PC-3 (cell line): ENCODE measurements around the gene CD200R1L. TPM values are rescaled to one million over a fixed set of nuclear protein-coding genes. Genes with fewer than 3 reads are reported as not detected.

ENCODE experiments used
- ATAC-seq: fragments of 200-7000 bp; cut with Tn5 transposase; 2 replicates; pipeline ENCODE4 v1.9.1; 2020; ENCODE audit warnings: mild to moderate bottlenecking, moderate library complexity
- BruUV-seq: library from RNA; stranded (reverse); fragments of 400-500 nt; replicated peaks from 2 replicates; lab custom pipeline; 2021; lab: Mats Ljungman, UMichigan
- CTCF ChIA-PET: fragments of 300-600 bp; sonication (Branson Sonifier 250); formaldehyde crosslinking; loops from one replicate; lab custom pipeline; 2022; ENCODE audit warnings: antibody characterized with exemption; lab: Charles Lee
- POLR2A ChIA-PET: fragments of 300-600 bp; sonication (Branson Sonifier 250); formaldehyde crosslinking; loops from one replicate; lab custom pipeline; 2022; ENCODE audit warnings: antibody characterized with exemption; ENCODE audit not compliant: unreplicated experiment; lab: Charles Lee
- DNase-seq: peaks from one replicate; pipeline ENCODE4 v3.0.0-alpha.2; 2015
- H2AFZ ChIP-seq: fragments of 300-600 bp; sonication (generic); 2 replicates; pipeline ENCODE4 v1.6.0; 2016; ENCODE audit warnings: antibody characterized with exemption, low read length
- H3F3A ChIP-seq: fragments of 300-600 bp; sonication (generic); one replicate; pipeline ENCODE4 v1.6.0; 2017; ENCODE audit warnings: antibody characterized with exemption, low read length, control low read depth, mild to moderate bottlenecking; ENCODE audit not compliant: unreplicated experiment
- H3K27ac ChIP-seq: fragments of 300-600 bp; sonication (generic); 2 replicates; pipeline ENCODE4 v1.5.1; 2016; ENCODE audit warnings: mild to moderate bottlenecking, low read length
- H3K27me3 ChIP-seq: fragments of 300-600 bp; sonication (generic); 2 replicates; pipeline ENCODE4 v1.6.1; 2016; ENCODE audit warnings: low read length, mixed read lengths
- H3K36me3 ChIP-seq: fragments of 300-600 bp; sonication (generic); 2 replicates; pipeline ENCODE4 v1.6.1; 2016; ENCODE audit warnings: low read depth, mixed run types, low read length, mixed read lengths
- H3K4me1 ChIP-seq: fragments of 300-600 bp; sonication (generic); 2 replicates; pipeline ENCODE4 v1.5.1; 2016; ENCODE audit warnings: low read length; ENCODE audit not compliant: insufficient read depth
- H3K4me2 ChIP-seq: fragments of 300-600 bp; sonication (generic); 2 replicates; pipeline ENCODE4 v1.6.0; 2016; ENCODE audit warnings: low read length
- H3K4me3 ChIP-seq: fragments of 300-600 bp; sonication (generic); 2 replicates; pipeline ENCODE4 v1.5.1; 2016; ENCODE audit warnings: mild to moderate bottlenecking, low read length, mixed read lengths
- H3K79me2 ChIP-seq: fragments of 300-600 bp; sonication (generic); 2 replicates; pipeline ENCODE4 v1.6.1; 2017; ENCODE audit warnings: low read length, mixed read lengths
- H3K9ac ChIP-seq: fragments of 300-600 bp; sonication (generic); 2 replicates; pipeline ENCODE4 v1.6.0; 2016; ENCODE audit warnings: mild to moderate bottlenecking, low read length
- H3K9me2 ChIP-seq: fragments of 300-600 bp; sonication (generic); replicated peaks from 2 replicates; pipeline ENCODE4 v1.6.1; 2016; ENCODE audit warnings: mixed run types, low read length, mixed read lengths
- H3K9me3 ChIP-seq: fragments of 300-600 bp; sonication (generic); 2 replicates; pipeline ENCODE4 v1.6.1; 2016; ENCODE audit warnings: low read length, mixed read lengths
- H4K20me1 ChIP-seq: fragments of 300-600 bp; sonication (generic); 2 replicates; pipeline ENCODE4 v1.6.1; 2016; ENCODE audit warnings: low read length, mixed read lengths
- EZH2 ChIP-seq: fragments of 300-600 bp; sonication (generic); IDR thresholded peaks from one replicate; pipeline ENCODE4 v1.6.1; 2017; ENCODE audit warnings: antibody characterized with exemption, mild to moderate bottlenecking, low read length; ENCODE audit not compliant: unreplicated experiment
- EZH2phosphoT487 ChIP-seq: fragments of 300-600 bp; sonication (generic); IDR thresholded peaks from 2 replicates; pipeline ENCODE4 v1.6.1; 2018; ENCODE audit warnings: mild to moderate bottlenecking, antibody characterized with exemption, low read length, borderline replicate concordance
- intact Hi-C: fragments of 100-400 bp; cut with micrococcal nuclease; formaldehyde crosslinking; loops from 2 replicates; pipeline ENCODE4 v1.9.0; 2023
- total RNA-seq: library from RNA; depleted of rRNA; stranded (reverse); fragments of >200 nt; gene quantifications from 2 replicates; pipeline ENCODE4 v1.2.3, GENCODE V29; 2014
- TF ChIP-seq, protein P1 (sequence below): fragments of 300-600 bp; sonication (generic); conservative IDR thresholded peaks from 2 replicates; pipeline ENCODE4 v1.5.1; 2017; ENCODE audit warnings: antibody characterized with exemption, low read depth, mild to moderate bottlenecking, low read length

Gene CD200R1L
- total RNA-seq, 1 experiment from 2014 or later = not detected

DNA sequence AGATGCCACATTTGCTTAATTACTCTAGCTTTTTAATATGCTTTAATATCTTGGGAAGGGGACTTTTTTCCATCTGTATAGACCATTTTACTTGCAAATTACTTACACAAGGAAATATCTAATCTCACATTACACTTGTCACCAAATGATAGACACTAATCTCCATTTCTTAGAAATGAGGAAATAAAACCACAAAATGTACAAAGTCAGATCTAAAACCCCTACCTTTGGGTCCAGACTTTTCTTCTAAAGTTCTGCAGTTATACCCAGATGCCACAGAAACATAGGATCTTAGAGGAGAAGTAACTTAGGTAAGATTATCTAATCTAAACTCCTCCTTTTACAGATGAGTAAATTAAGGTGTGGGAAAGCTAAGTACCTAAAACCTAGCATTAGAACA, 44.3 kb downstream of the CD200R1L start:
- ChIA-PET CTCF (interaction anchor here (0.6 to 1.0 kb wide), 2 partner anchors 68 to 101 kb away, joined by 3 read pairs; no protein-coding TSS in a partner anchor), POLR2A (no interaction called here)
- no peak for TF ChIP-seq EZH2
- TF ChIP-seq EZH2phosphoT487 = no peak
- TF ChIP-seq, protein P1, sequence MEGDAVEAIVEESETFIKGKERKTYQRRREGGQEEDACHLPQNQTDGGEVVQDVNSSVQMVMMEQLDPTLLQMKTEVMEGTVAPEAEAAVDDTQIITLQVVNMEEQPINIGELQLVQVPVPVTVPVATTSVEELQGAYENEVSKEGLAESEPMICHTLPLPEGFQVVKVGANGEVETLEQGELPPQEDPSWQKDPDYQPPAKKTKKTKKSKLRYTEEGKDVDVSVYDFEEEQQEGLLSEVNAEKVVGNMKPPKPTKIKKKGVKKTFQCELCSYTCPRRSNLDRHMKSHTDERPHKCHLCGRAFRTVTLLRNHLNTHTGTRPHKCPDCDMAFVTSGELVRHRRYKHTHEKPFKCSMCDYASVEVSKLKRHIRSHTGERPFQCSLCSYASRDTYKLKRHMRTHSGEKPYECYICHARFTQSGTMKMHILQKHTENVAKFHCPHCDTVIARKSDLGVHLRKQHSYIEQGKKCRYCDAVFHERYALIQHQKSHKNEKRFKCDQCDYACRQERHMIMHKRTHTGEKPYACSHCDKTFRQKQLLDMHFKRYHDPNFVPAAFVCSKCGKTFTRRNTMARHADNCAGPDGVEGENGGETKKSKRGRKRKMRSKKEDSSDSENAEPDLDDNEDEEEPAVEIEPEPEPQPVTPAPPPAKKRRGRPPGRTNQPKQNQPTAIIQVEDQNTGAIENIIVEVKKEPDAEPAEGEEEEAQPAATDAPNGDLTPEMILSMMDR = no peak
- intact Hi-C loops = no loop called here
- H3K79me2 ChIP-seq = no peaks in the 10 kb centered on the region
- H3K36me3 ChIP-seq = no peaks in the 10 kb centered on the region
- H4K20me1 ChIP-seq = no peaks in the 10 kb centered on the region
- H3K4me3 ChIP-seq = no peak overlapping the region
- H3K4me2 ChIP-seq = peak overlapping the region; percentile 57; the same call in 1 of the 2 replicates
- H3K9me2 ChIP-seq = no peaks in the 10 kb centered on the region
- no peak overlapping the region for H3K9ac ChIP-seq
- H3K27ac ChIP-seq = peak overlapping the region; percentile 81; the same call in 1 of the 2 replicates
- no peaks in the 10 kb centered on the region for H3K27me3 ChIP-seq
- no peak overlapping the region for H2AFZ ChIP-seq
- H3K4me1 ChIP-seq = peaks cover 40% of the 10 kb centered on the region
- no peak for ATAC-seq
- H3K9me3 ChIP-seq = no peaks in the 10 kb centered on the region
- BruUV-seq = no TSS peak
- no peak for DNase-seq
- peaks cover 8% of the 10 kb centered on the region for H3F3A ChIP-seq

DNA sequence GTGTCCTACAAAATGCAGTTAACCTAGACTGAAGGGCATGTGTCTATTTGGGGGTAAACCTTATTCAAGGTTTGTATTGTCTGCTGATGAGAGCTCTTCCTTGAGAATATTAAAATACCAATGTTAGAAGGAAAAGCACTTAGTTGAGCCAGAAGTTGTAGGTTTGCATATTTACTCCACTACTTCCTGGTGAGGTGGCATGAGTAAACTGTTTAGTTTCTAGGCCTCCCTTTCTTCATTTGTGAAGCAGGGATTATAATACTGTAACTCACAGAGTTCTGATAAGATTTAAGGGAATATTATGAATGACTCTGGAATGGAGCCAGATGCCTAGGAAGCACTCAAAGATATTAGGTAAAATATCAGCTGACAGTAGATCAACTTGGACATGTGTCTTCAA, 46.7 kb downstream of the CD200R1L start:
- ChIA-PET CTCF (interaction anchor here (0.6 kb wide), 1 partner anchor 179 kb away, joined by 3 read pairs; no protein-coding TSS in a partner anchor), POLR2A (no interaction called here)
- H3K4me1 ChIP-seq = peaks cover 40% of the 10 kb centered on the region
- no peaks in the 10 kb centered on the region for H3K9me3 ChIP-seq
- no peaks in the 10 kb centered on the region for H3K79me2 ChIP-seq
- H2AFZ ChIP-seq = peak overlapping the region; percentile 56
- H3K36me3 ChIP-seq = no peaks in the 10 kb centered on the region
- peak overlapping the region; percentile 81 for H3K27ac ChIP-seq
- peak overlapping the region; percentile 23; the same call in 1 of the 2 replicates for H3K9ac ChIP-seq
- TF ChIP-seq, protein P1 = no peak
- TF ChIP-seq EZH2phosphoT487 = no peak
- no peak for TF ChIP-seq EZH2
- BruUV-seq = no TSS peak
- peaks cover 8% of the 10 kb centered on the region for H3F3A ChIP-seq
- no peaks in the 10 kb centered on the region for H3K27me3 ChIP-seq
- DNase-seq (peak; percentile 79), ATAC-seq (peak; percentile 67)
- H3K4me3 ChIP-seq = no peak overlapping the region; the same call in 1 of the 2 replicates
- peak overlapping the region; percentile 67 for H3K4me2 ChIP-seq
- intact Hi-C loops = no loop called here
- no peaks in the 10 kb centered on the region for H4K20me1 ChIP-seq
- H3K9me2 ChIP-seq = no peaks in the 10 kb centered on the region

DNA sequence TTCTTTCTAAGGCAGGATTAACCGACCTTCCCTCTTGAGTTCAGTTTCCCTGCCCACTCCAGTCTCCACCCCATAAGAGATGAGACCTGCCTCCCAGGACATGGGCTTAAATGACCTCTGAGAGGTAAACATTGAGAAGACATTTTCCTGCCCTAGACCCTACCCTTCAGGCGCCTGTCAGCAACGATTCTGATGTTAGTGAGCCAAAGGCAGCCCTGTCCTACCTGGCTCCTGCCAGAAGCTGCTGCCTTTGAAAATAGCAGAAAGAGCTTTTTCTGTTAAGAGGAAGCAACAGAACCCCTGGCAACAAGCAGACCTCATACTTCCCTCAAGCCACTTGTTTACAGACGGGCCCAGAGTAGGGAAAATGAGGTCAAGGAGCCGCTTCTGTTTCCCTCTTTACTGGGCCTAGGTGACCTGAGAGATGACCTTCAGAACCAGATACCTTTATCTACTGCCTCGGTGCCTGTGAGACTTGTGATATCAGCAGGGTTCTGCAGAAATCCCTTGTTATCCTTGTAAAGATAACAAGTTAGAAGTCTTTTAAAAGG, 52.0 kb downstream of the CD200R1L start:
- no peaks in the 10 kb centered on the region for H3K9me3 ChIP-seq
- no peaks in the 10 kb centered on the region for H3K36me3 ChIP-seq
- H4K20me1 ChIP-seq = no peaks in the 10 kb centered on the region
- no peak overlapping the region for H3K9ac ChIP-seq
- TF ChIP-seq EZH2phosphoT487 (no peak), EZH2 (no peak)
- TF ChIP-seq, protein P1 = no peak
- H3K27me3 ChIP-seq = no peaks in the 10 kb centered on the region
- H3K9me2 ChIP-seq = no peaks in the 10 kb centered on the region
- peaks cover 3% of the 10 kb centered on the region for H3F3A ChIP-seq
- CTCF ChIA-PET = no interaction called here
- no peak overlapping the region for H3K27ac ChIP-seq
- DNase-seq (no peak), ATAC-seq (no peak)
- POLR2A ChIA-PET = no interaction called here
- intact Hi-C loops = no loop called here
- H3K4me2 ChIP-seq = no peak overlapping the region
- H3K79me2 ChIP-seq = no peaks in the 10 kb centered on the region
- no TSS peak for BruUV-seq
- no peak overlapping the region for H3K4me3 ChIP-seq
- H2AFZ ChIP-seq = no peak overlapping the region
- peaks cover 28% of the 10 kb centered on the region for H3K4me1 ChIP-seq
